SJCRH30 (cell line): ENCODE results near the gene MINDY4. TPM values are rescaled to one million over a fixed set of nuclear protein-coding genes. Genes with fewer than 3 reads are reported as not detected.

Experiments
- DNase-seq, 2 experiments: peaks; one replicate each; pipeline ENCODE4 v3.0.0-alpha.2; 2015 to 2020
- H3K27ac ChIP-seq: fragments of 250-450 bp; sonication (Bioruptor Pico); 2 replicates; pipeline ENCODE4 v1.5.1; 2020; ENCODE audit warnings: mild to moderate bottlenecking, moderate library complexity
- H3K27me3 ChIP-seq: fragments of 250-450 bp; sonication (Bioruptor Pico); 2 replicates; pipeline ENCODE4 v1.5.1; 2020; ENCODE audit warnings: mild to moderate bottlenecking, moderate library complexity
- H3K36me3 ChIP-seq: fragments of 250-450 bp; sonication (Bioruptor Pico); 2 replicates; pipeline ENCODE4 v1.5.1; 2020; ENCODE audit warnings: mild to moderate bottlenecking, moderate library complexity
- H3K4me1 ChIP-seq: fragments of 250-450 bp; sonication (Bioruptor Pico); 2 replicates; pipeline ENCODE4 v1.5.1; 2020; ENCODE audit warnings: mild to moderate bottlenecking, moderate library complexity
- H3K4me3 ChIP-seq: fragments of 250-450 bp; sonication (Bioruptor Pico); 2 replicates; pipeline ENCODE4 v1.5.1; 2020; ENCODE audit warnings: mild to moderate bottlenecking, moderate library complexity
- H3K9me3 ChIP-seq: fragments of 250-450 bp; sonication (Bioruptor Pico); replicated peaks from 2 replicates; pipeline ENCODE4 v1.5.1; 2020; ENCODE audit warnings: mild to moderate bottlenecking, moderate library complexity
- total RNA-seq: library from RNA; depleted of rRNA; stranded (reverse); fragments of >200 nt; shearing (Covaris generic); gene quantifications from 2 replicates; pipeline ENCODE4 v1.2.3, GENCODE V29; 2014

The MINDY4 gene
- total RNA-seq, 1 experiment from 2014 or later: not detected

GRCh38 chr7:30927559-30927958 is 156.3 kb downstream of the MINDY4 start:
- peaks cover 21% of the 10 kb centered on the region for H3K4me1 ChIP-seq
- H3K36me3 ChIP-seq: peaks cover 13% of the 10 kb centered on the region; the same call in 1 of the 2 replicates
- H3K9me3 ChIP-seq: no peaks in the 10 kb centered on the region
- H3K4me3 ChIP-seq: no peak overlapping the region
- peak in 1 of 2 experiments; percentile 2 for DNase-seq
- H3K27ac ChIP-seq: no peak overlapping the region
- no peaks in the 10 kb centered on the region for H3K27me3 ChIP-seq

DNA sequence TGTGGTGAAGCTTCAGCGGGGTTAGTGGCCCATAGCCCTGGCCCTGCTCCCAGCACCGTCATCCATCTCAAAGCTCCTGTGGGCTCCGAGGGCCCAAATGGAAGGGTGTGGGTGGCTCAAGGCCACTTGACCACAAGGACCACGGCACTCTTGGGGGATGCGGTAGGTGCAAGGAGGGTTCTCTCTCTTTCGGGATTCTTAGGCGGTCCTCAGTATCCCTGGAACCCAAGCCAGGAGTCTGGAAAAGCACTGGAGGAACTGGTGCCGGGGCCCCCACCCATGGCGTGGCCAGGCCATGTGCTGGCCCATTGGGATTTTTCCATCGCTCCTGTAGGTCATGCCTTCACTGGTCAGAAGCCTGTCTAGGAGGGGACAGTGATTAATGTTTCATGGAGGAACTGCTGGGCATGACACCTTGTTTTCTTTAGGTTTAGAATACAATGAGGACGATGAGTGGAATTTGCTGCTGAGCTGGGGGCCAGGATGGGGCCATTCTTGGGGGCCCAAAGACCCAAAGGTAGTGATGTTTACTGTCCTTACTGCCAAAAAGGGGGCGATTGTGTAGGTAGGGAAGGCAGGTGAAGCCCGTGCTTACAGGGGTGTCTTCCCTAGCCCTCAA is 157.1 kb downstream of the MINDY4 start:
- peaks cover 13% of the 10 kb centered on the region; the same call in 1 of the 2 replicates for H3K36me3 ChIP-seq
- H3K4me3 ChIP-seq: no peak overlapping the region
- H3K4me1 ChIP-seq: peaks cover 24% of the 10 kb centered on the region
- no peak overlapping the region for H3K27ac ChIP-seq
- no peaks in the 10 kb centered on the region for H3K9me3 ChIP-seq
- DNase-seq: no peak
- H3K27me3 ChIP-seq: no peaks in the 10 kb centered on the region

DNA sequence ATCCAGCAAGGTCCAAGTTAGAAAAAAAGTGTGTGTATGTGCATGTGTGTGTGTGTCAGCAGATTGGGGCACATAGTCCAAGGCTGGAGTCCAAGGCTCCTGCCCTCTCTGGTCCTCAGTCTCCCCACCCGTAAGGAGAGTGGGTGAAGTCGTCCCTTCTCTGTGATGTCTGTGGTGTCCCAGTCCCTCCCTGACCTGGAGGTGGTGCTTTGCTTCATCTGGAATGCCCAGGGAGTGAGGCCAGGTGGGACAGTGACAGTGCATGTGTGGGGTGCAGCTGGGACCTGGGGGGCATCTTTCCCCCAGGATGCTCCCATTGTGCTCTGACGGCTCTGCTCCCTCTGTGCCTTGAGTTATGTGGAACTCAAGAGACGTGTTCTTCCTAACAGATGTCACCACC is 158.5 kb downstream of the MINDY4 start:
- Histone ChIP-seq H3K36me3 (peaks cover 8% of the 10 kb centered on the region; the same call in 1 of the 2 replicates), H3K27me3 (no peaks in the 10 kb centered on the region), H3K27ac (no peak overlapping the region), H3K4me3 (no peak overlapping the region), H3K4me1 (peaks cover 30% of the 10 kb centered on the region), H3K9me3 (no peaks in the 10 kb centered on the region)
- no peak for DNase-seq

GRCh38 chr7:30930621-30931020 is 159.4 kb downstream of the MINDY4 start:
- DNase-seq: peak in 1 of 2 experiments; percentile 5
- Histone ChIP-seq H3K27ac (peak overlapping the region; percentile 94), H3K9me3 (no peaks in the 10 kb centered on the region), H3K4me1 (peaks cover 30% of the 10 kb centered on the region), H3K27me3 (no peaks in the 10 kb centered on the region), H3K36me3 (peaks cover 8% of the 10 kb centered on the region; the same call in 1 of the 2 replicates), H3K4me3 (no peak overlapping the region)

GRCh38 chr7:30931161-30931928 is 160.1 kb downstream of the MINDY4 start:
- H3K27ac ChIP-seq: peak overlapping the region; percentile 94
- H3K4me3 ChIP-seq: peak overlapping the region; percentile 12; the same call in 1 of the 2 replicates
- H3K4me1 ChIP-seq: peaks cover 30% of the 10 kb centered on the region
- H3K27me3 ChIP-seq: no peaks in the 10 kb centered on the region
- DNase-seq: peak; percentile 88 to 90
- H3K36me3 ChIP-seq: peaks cover 1% of the 10 kb centered on the region; the same call in 1 of the 2 replicates
- no peaks in the 10 kb centered on the region for H3K9me3 ChIP-seq

- peak overlapping the region; percentile 94 for H3K27ac ChIP-seq
- H3K27me3 ChIP-seq: no peaks in the 10 kb centered on the region
- no peak for DNase-seq
- H3K36me3 ChIP-seq: no peaks in the 10 kb centered on the region
- no peak overlapping the region for H3K4me3 ChIP-seq
- H3K4me1 ChIP-seq: peaks cover 30% of the 10 kb centered on the region
- no peaks in the 10 kb centered on the region for H3K9me3 ChIP-seq
Observed at GRCh38 chr7:30931929-30932540, 160.8 kb downstream of the MINDY4 start.

DNA sequence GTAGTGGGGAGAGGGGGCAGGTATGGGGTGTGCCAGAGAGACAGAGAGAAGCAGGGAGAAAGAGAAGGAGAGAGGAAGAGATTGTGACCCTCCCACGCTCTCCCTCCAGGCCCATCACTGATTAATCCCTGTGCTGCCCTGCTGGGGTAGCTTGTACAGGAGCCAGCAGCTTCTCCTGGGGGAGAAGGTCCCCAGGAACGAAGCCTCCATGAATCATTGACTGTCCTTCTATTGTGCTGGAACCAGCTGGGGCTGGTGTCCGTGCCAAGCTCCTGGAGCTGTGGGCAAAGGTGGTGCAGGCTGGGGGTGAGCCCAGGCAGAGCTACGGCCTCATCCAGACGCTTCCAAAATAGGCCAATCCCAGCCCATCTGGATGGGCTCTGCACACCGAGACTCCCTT is 161.3 kb downstream of the MINDY4 start:
- Histone ChIP-seq H3K4me3 (no peak overlapping the region), H3K4me1 (peaks cover 34% of the 10 kb centered on the region), H3K9me3 (no peaks in the 10 kb centered on the region), H3K27me3 (no peaks in the 10 kb centered on the region), H3K36me3 (no peaks in the 10 kb centered on the region), H3K27ac (peak overlapping the region; percentile 94)
- DNase-seq: no peak

DNA sequence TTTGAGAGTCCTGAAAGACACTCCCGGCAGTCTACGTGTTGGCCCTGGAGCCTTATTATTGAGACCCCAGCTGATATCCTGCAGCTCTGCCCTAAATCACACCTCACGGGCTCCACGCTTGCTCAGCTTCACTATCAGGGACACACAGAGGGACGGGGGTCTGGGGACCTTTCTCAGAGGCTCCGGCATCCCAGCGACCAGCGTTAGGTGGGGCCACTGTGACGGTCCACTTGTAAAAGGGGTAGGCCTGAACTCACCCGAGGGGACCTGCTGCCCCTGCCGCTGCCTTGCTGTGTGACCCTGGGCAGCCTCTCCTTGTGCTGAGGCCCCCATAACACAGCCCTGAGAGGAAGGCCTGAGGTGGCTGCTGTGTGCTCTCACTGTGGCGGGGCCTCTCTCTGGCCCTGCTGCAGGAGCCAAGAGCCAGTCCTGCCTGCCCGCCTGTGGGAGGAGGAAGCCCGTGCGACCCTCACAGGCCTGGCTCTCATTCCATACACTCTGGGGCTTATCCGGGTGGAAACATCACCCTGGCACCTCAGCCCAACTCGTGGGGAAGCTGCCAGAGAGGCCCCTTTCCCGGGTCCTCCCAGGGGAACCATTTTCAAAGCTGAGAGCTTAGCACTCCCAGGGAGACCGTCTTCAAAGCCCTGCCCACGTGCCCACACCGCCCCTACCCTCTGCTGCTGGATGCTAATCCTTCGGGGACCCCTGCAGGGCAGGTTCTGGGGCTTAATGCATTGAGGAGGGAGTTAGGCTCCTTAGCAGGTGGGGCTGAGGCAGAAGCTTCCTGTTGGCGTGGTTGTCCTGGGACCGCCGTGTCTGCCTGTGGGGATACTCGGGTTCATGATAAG is 162.1 kb downstream of the MINDY4 start:
- H3K27ac ChIP-seq: no peak overlapping the region
- H3K27me3 ChIP-seq: no peaks in the 10 kb centered on the region
- no peaks in the 10 kb centered on the region for H3K36me3 ChIP-seq
- H3K4me1 ChIP-seq: peaks cover 39% of the 10 kb centered on the region
- peak; percentile 21 to 38 for DNase-seq
- no peak overlapping the region for H3K4me3 ChIP-seq
- H3K9me3 ChIP-seq: no peaks in the 10 kb centered on the region

- Histone ChIP-seq H3K9me3 (no peaks in the 10 kb centered on the region), H3K27me3 (no peaks in the 10 kb centered on the region), H3K4me3 (no peak overlapping the region), H3K27ac (no peak overlapping the region), H3K36me3 (no peaks in the 10 kb centered on the region), H3K4me1 (peaks cover 47% of the 10 kb centered on the region)
- no peak for DNase-seq
Observed at GRCh38 chr7:30934225-30934624, 163.0 kb downstream of the MINDY4 start.

DNA sequence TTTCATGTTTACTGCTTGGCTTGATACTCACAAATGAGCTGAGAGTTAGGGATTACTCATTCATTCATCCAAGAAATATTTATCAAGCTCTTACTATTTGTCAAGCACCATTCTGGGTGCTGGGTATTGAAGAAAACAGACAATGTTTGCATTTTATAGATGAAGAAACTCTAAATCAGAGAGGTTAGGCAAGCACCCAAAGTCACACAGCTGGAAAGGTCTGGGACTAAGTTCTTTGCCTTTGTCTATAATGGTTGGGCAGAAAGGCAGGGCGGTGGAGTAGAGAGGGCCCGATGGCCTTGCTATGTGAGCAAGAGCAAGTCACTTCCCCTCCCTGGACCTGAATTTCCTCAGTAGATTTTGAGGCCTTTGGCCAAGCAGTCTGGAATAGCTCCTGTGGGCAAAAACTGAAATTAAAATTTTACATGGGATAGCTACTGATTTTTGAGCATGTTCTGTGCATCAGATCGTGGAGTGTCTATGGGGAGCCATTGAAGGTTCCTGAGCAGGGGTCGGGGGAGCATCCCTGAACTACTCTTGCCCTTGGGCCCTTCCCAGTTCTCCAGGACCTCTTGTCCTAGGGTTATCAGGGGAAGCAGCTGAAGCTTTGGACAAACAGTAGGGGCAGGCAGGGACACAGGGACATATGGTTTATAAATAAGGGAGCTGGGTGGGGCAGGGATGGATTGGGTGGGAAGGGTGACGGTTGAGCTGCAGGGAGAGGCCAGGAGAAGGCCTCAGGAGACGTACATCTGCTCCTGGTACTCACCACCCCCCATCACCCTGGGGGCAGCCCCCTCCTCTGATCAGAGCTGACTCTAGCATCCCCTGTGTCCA is 163.7 kb downstream of the MINDY4 start:
- H3K27ac ChIP-seq: no peak overlapping the region
- DNase-seq: no peak

GRCh38 chr7:30935569-30935877 is 164.3 kb downstream of the MINDY4 start:
- H3K4me1 ChIP-seq: peaks cover 46% of the 10 kb centered on the region
- H3K27ac ChIP-seq: no peak overlapping the region
- no peaks in the 10 kb centered on the region for H3K9me3 ChIP-seq
- H3K27me3 ChIP-seq: no peaks in the 10 kb centered on the region
- no peaks in the 10 kb centered on the region for H3K36me3 ChIP-seq
- no peak overlapping the region for H3K4me3 ChIP-seq
- DNase-seq: no peak

More for the DNA sequence above, 163.7 kb downstream of the MINDY4 start:
- Histone ChIP-seq H3K36me3 (no peaks in the 10 kb centered on the region), H3K4me3 (no peak overlapping the region), H3K9me3 (no peaks in the 10 kb centered on the region), H3K4me1 (peaks cover 47% of the 10 kb centered on the region), H3K27me3 (no peaks in the 10 kb centered on the region)

DNA sequence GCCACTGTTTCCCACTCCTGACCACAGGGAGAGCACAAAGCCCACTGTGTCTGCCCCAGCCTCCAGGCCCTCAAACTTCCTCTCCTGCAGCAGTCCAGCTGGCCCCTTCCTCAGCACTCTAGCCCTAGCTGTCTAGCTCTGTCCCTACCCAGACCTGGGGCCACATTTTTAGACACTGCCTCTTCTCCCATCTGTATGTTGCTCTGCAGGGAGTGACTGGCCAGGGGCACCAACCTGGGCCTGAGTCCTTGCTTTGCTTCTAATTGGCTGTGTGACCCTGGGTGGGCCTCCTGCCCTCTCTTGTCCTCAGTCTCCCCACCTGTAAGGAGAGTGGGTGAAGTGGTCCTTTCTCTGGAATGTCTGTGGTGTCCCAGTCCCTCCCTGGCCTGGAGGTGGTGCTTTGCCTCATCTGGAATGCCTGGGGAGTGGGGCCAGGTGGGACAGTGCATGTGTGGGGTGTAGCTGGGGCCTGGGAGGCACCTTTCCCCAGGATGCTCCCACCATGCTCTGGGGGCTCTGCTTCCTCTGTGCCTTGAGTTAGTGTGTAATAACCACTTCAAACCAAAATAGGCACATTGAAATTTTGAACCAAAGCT is 165.5 kb downstream of the MINDY4 start:
- H3K36me3 ChIP-seq: no peaks in the 10 kb centered on the region
- peak in 1 of 2 experiments; percentile 4 for DNase-seq
- peaks cover 34% of the 10 kb centered on the region for H3K4me1 ChIP-seq
- no peaks in the 10 kb centered on the region for H3K27me3 ChIP-seq
- H3K9me3 ChIP-seq: no peaks in the 10 kb centered on the region
- no peak overlapping the region for H3K4me3 ChIP-seq
- no peak overlapping the region for H3K27ac ChIP-seq

DNA sequence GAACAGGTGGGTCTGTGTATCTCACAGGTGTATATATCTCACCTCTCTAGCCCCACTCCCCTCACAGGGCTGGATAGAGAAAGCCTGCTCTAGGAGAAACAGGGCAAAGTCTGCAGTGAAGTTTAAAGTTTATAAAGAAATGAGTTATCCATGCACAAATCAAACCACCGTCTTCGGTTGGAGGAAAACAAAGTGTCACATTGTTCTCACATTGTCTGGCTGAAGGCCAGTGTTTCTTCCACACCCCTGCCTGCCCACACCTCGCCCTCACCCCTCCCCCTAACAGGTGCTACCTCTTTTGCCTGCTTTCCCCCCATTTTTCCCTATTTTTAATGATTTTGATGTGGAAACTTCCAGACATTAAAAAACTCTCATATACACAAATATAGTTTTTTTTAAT is 166.2 kb downstream of the MINDY4 start:
- Histone ChIP-seq H3K4me3 (no peak overlapping the region), H3K27me3 (no peaks in the 10 kb centered on the region), H3K4me1 (peaks cover 27% of the 10 kb centered on the region), H3K9me3 (no peaks in the 10 kb centered on the region), H3K27ac (no peak overlapping the region), H3K36me3 (no peaks in the 10 kb centered on the region)
- peak; percentile 13 to 50 for DNase-seq
